Activated naive CD8-positive, alpha-beta T cell treated with anti-CD3 and anti-CD28 coated beads for 36 hours (primary cell): ENCODE results near the gene TMTC2. TPM values are rescaled to one million over a fixed set of nuclear protein-coding genes. Genes with fewer than 3 reads are reported as not detected.

Experiments
- DNase-seq: peaks from one replicate; pipeline ENCODE4 v3.0.0; 2021
- H3K27ac Mint-ChIP-seq: one replicate; pipeline ENCODE4 v1.8.0; 2022; ENCODE audit warnings: mild to moderate bottlenecking, moderate library complexity, mixed read lengths
- H3K27me3 Mint-ChIP-seq: one replicate; pipeline ENCODE4 v1.8.0; 2022; ENCODE audit warnings: mild to moderate bottlenecking, mixed read lengths
- H3K36me3 Mint-ChIP-seq: one replicate; pipeline ENCODE4 v1.8.0; 2021; ENCODE audit warnings: mild to moderate bottlenecking, mixed read lengths
- H3K4me1 Mint-ChIP-seq: one replicate; pipeline ENCODE4 v1.8.0; 2021; ENCODE audit warnings: mixed read lengths
- H3K4me3 Mint-ChIP-seq: one replicate; pipeline ENCODE4 v1.8.0; 2022; ENCODE audit warnings: mild to moderate bottlenecking, moderate library complexity, mixed read lengths
- H3K9me3 Mint-ChIP-seq: one replicate; pipeline ENCODE4 v1.8.0; 2022; ENCODE audit warnings: mixed read lengths
- total RNA-seq, 2 experiments: library from RNA; stranded (reverse); gene quantifications; one replicate each; pipeline ENCODE4 v1.2.3, GENCODE V29; 2021

Gene TMTC2
- total RNA-seq, 2 experiments from 2014 or later: 1.4 to 1.7 TPM

- H3K4me1 Mint-ChIP-seq: no peaks in the 10 kb centered on the region
- H3K27me3 Mint-ChIP-seq: no peaks in the 10 kb centered on the region
- no peak overlapping the region for H3K4me3 Mint-ChIP-seq
- H3K9me3 Mint-ChIP-seq: peaks cover 22% of the 10 kb centered on the region
- DNase-seq: no peak
- H3K27ac Mint-ChIP-seq: no peak overlapping the region
- peaks cover 17% of the 10 kb centered on the region for H3K36me3 Mint-ChIP-seq
These were observed 323.6 kb downstream of the TMTC2 start for GRCh38 chr12:83010169-83010804.

- DNase-seq: no peak
These were observed 328.9 kb downstream of the TMTC2 start for GRCh38 chr12:83015390-83016217.

GRCh38 chr12:83016218-83016835 lies 329.6 kb downstream of the TMTC2 start:
- peaks cover 2% of the 10 kb centered on the region for H3K4me1 Mint-ChIP-seq
- H3K27ac Mint-ChIP-seq: no peak overlapping the region
- H3K36me3 Mint-ChIP-seq: no peaks in the 10 kb centered on the region
- DNase-seq: no peak
- no peaks in the 10 kb centered on the region for H3K9me3 Mint-ChIP-seq
- no peak overlapping the region for H3K4me3 Mint-ChIP-seq
- no peaks in the 10 kb centered on the region for H3K27me3 Mint-ChIP-seq

More at GRCh38 chr12:83015390-83016217, 328.9 kb downstream of the TMTC2 start:
- peaks cover 2% of the 10 kb centered on the region for H3K4me1 Mint-ChIP-seq
- no peaks in the 10 kb centered on the region for H3K27me3 Mint-ChIP-seq
- H3K36me3 Mint-ChIP-seq: no peaks in the 10 kb centered on the region
- no peak overlapping the region for H3K27ac Mint-ChIP-seq
- H3K9me3 Mint-ChIP-seq: peaks cover 3% of the 10 kb centered on the region
- H3K4me3 Mint-ChIP-seq: no peak overlapping the region

- Mint-ChIP-seq H3K36me3 (no peaks in the 10 kb centered on the region), H3K27ac (no peak overlapping the region), H3K4me3 (no peak overlapping the region), H3K27me3 (no peaks in the 10 kb centered on the region), H3K4me1 (peaks cover 2% of the 10 kb centered on the region), H3K9me3 (no peaks in the 10 kb centered on the region)
- DNase-seq: no peak
These were observed 330.3 kb downstream of the TMTC2 start for GRCh38 chr12:83016991-83017390.

GRCh38 chr12:83018088-83018487 lies 331.4 kb downstream of the TMTC2 start:
- no peaks in the 10 kb centered on the region for H3K27me3 Mint-ChIP-seq
- no peak for DNase-seq
- H3K4me1 Mint-ChIP-seq: peaks cover 2% of the 10 kb centered on the region
- H3K4me3 Mint-ChIP-seq: no peak overlapping the region
- no peaks in the 10 kb centered on the region for H3K9me3 Mint-ChIP-seq
- H3K27ac Mint-ChIP-seq: no peak overlapping the region
- no peaks in the 10 kb centered on the region for H3K36me3 Mint-ChIP-seq

- H3K4me3 Mint-ChIP-seq: no peak overlapping the region
- no peaks in the 10 kb centered on the region for H3K27me3 Mint-ChIP-seq
- H3K4me1 Mint-ChIP-seq: no peaks in the 10 kb centered on the region
- H3K27ac Mint-ChIP-seq: no peak overlapping the region
- no peak for DNase-seq
- no peaks in the 10 kb centered on the region for H3K36me3 Mint-ChIP-seq
- H3K9me3 Mint-ChIP-seq: no peaks in the 10 kb centered on the region
These were observed 340.5 kb downstream of the TMTC2 start for GRCh38 chr12:83027021-83027723.

- H3K9me3 Mint-ChIP-seq: no peaks in the 10 kb centered on the region
- H3K36me3 Mint-ChIP-seq: no peaks in the 10 kb centered on the region
- H3K4me1 Mint-ChIP-seq: no peaks in the 10 kb centered on the region
- H3K27me3 Mint-ChIP-seq: no peaks in the 10 kb centered on the region
- no peak for DNase-seq
- no peak overlapping the region for H3K4me3 Mint-ChIP-seq
- H3K27ac Mint-ChIP-seq: no peak overlapping the region
These were observed 344.5 kb downstream of the TMTC2 start for GRCh38 chr12:83031196-83031595.

- H3K4me1 Mint-ChIP-seq: no peaks in the 10 kb centered on the region
- H3K4me3 Mint-ChIP-seq: no peak overlapping the region
- no peaks in the 10 kb centered on the region for H3K9me3 Mint-ChIP-seq
- H3K36me3 Mint-ChIP-seq: no peaks in the 10 kb centered on the region
- no peak for DNase-seq
- no peaks in the 10 kb centered on the region for H3K27me3 Mint-ChIP-seq
- no peak overlapping the region for H3K27ac Mint-ChIP-seq
These were observed 350.1 kb downstream of the TMTC2 start for GRCh38 chr12:83036847-83037246.

GRCh38 chr12:83039413-83039812 lies 352.7 kb downstream of the TMTC2 start:
- Mint-ChIP-seq H3K27ac (no peak overlapping the region), H3K36me3 (no peaks in the 10 kb centered on the region), H3K9me3 (no peaks in the 10 kb centered on the region), H3K4me3 (no peak overlapping the region), H3K4me1 (no peaks in the 10 kb centered on the region), H3K27me3 (no peaks in the 10 kb centered on the region)
- no peak for DNase-seq

GRCh38 chr12:83040339-83040738 lies 353.6 kb downstream of the TMTC2 start:
- H3K27ac Mint-ChIP-seq: no peak overlapping the region
- no peak for DNase-seq
- H3K4me1 Mint-ChIP-seq: no peaks in the 10 kb centered on the region
- no peaks in the 10 kb centered on the region for H3K36me3 Mint-ChIP-seq
- no peaks in the 10 kb centered on the region for H3K27me3 Mint-ChIP-seq
- no peaks in the 10 kb centered on the region for H3K9me3 Mint-ChIP-seq
- no peak overlapping the region for H3K4me3 Mint-ChIP-seq

GRCh38 chr12:83040991-83041390 lies 354.3 kb downstream of the TMTC2 start:
- H3K27me3 Mint-ChIP-seq: no peaks in the 10 kb centered on the region
- no peak for DNase-seq
- H3K4me1 Mint-ChIP-seq: no peaks in the 10 kb centered on the region
- H3K4me3 Mint-ChIP-seq: no peak overlapping the region
- no peaks in the 10 kb centered on the region for H3K9me3 Mint-ChIP-seq
- H3K27ac Mint-ChIP-seq: no peak overlapping the region
- no peaks in the 10 kb centered on the region for H3K36me3 Mint-ChIP-seq

- Mint-ChIP-seq H3K4me3 (no peak overlapping the region), H3K4me1 (peaks cover 2% of the 10 kb centered on the region), H3K27me3 (no peaks in the 10 kb centered on the region), H3K9me3 (no peaks in the 10 kb centered on the region), H3K36me3 (no peaks in the 10 kb centered on the region), H3K27ac (no peak overlapping the region)
- no peak for DNase-seq
These were observed 355.9 kb downstream of the TMTC2 start for GRCh38 chr12:83042441-83043200.

GRCh38 chr12:83044736-83045135 lies 358.0 kb downstream of the TMTC2 start:
- Mint-ChIP-seq H3K27ac (no peak overlapping the region), H3K36me3 (peaks cover 4% of the 10 kb centered on the region), H3K9me3 (no peaks in the 10 kb centered on the region), H3K4me3 (no peak overlapping the region), H3K27me3 (peaks cover 3% of the 10 kb centered on the region), H3K4me1 (peaks cover 2% of the 10 kb centered on the region)
- no peak for DNase-seq

- DNase-seq: no peak
- Mint-ChIP-seq H3K4me3 (no peak overlapping the region), H3K4me1 (peaks cover 2% of the 10 kb centered on the region), H3K27ac (no peak overlapping the region), H3K27me3 (peaks cover 3% of the 10 kb centered on the region), H3K36me3 (peaks cover 4% of the 10 kb centered on the region), H3K9me3 (no peaks in the 10 kb centered on the region)
These were observed 359.3 kb downstream of the TMTC2 start for GRCh38 chr12:83046019-83046418.
